Measurements from ENCODE around the gene DGCR8.

- TF ChIP-seq, protein P1, sequence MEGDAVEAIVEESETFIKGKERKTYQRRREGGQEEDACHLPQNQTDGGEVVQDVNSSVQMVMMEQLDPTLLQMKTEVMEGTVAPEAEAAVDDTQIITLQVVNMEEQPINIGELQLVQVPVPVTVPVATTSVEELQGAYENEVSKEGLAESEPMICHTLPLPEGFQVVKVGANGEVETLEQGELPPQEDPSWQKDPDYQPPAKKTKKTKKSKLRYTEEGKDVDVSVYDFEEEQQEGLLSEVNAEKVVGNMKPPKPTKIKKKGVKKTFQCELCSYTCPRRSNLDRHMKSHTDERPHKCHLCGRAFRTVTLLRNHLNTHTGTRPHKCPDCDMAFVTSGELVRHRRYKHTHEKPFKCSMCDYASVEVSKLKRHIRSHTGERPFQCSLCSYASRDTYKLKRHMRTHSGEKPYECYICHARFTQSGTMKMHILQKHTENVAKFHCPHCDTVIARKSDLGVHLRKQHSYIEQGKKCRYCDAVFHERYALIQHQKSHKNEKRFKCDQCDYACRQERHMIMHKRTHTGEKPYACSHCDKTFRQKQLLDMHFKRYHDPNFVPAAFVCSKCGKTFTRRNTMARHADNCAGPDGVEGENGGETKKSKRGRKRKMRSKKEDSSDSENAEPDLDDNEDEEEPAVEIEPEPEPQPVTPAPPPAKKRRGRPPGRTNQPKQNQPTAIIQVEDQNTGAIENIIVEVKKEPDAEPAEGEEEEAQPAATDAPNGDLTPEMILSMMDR (conservative IDR thresholded peaks at IDR 0.05) = no peak
- no peak for TF ChIP-seq EZH2 (IDR thresholded peaks at IDR 0.05; ENCODE audit: low read depth)
Measured at GRCh38 chr22:20061481-20061861, 18.6 kb upstream of the DGCR8 start.

All from PC-9 (cell line).